GM18861 (cell line): ENCODE data around the gene SIPA1L3.

Source experiments
- ATAC-seq: cut with Tn5 transposase; IDR thresholded peaks from one replicate; pipeline ENCODE4 v1.9.1; 2021; ENCODE audit not compliant: unreplicated experiment

Gene SIPA1L3

DNA sequence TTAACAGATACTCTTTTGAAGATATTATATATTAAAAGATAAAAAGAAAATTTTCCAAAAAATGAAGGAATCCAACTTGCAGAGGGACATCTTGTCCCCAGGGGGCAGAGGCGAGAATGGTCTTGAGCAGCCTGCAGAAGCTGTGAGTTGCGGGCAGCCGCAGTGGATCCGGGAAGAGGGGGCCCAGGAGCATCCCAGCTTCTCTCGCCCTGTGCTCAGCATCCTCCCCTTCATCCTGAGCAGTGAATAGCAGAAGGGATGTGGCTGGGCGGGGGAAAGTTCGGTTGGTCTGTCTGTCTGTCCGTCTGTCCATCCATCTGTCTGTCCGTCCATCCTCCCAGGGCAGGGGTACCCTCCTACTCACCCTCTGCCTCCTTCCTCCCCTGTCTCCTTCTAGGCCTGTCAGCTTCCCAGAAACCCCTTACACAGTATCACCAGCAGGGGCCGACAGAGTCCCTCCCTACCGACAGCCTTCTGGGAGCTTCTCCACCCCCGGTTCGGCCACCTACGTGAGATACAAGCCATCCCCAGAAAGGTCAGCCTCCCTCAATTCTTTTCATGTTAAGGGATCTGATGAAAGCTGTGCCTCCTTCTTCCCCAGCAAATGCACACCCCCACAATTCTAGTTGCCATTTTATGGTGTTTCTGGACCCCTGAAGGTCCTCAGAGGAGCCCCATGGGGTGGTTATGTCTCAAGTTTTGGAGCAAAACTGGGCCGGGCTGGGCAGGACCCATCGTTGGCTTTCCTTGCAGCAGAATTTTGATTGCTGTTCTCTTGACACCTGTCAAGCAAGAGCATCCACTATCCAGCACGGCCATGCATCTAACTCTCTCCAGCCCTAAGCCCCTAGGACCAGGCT lies 235.4 kb downstream of the SIPA1L3 start:
- ATAC-seq = no peak

DNA sequence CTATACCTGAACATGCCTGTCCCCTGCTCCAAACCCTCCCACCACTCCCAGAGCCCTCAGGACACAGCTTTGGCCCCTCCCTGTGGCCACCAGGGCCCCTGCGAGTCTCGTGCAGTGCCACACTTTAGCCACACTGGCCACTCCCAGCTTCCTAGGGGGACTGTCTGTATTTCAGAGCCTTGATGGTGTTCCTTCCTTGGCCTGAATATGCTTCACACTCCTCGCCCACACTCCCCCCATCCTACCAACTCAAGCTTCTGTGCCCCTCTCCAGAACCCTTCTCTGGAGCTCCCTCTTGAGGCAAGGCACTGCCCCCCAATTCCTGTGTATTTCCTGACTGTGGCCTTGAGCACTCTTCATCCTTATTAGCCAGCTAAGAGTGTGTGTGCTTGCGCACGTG lies 236.8 kb downstream of the SIPA1L3 start:
- no peak for ATAC-seq

DNA sequence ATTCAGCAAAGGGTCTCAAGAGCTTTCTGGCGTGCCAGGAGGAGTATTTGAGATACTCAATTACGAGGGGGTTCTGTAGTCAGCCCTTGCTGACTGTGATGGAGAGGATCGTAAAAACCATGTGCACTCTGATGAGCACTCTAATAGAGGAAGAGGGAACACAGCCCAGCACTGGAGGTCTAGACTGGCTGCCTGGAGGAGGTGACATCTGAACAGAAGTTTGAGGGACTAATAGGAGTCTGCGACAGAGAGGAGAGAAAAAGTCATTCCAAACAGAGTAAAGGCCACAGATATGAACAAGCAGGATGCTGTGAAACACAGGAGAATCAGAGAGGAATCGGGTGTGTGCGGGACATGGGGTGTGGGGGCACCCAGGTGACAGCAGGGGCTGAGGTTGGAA lies 237.7 kb downstream of the SIPA1L3 start:
- ATAC-seq = no peak

DNA sequence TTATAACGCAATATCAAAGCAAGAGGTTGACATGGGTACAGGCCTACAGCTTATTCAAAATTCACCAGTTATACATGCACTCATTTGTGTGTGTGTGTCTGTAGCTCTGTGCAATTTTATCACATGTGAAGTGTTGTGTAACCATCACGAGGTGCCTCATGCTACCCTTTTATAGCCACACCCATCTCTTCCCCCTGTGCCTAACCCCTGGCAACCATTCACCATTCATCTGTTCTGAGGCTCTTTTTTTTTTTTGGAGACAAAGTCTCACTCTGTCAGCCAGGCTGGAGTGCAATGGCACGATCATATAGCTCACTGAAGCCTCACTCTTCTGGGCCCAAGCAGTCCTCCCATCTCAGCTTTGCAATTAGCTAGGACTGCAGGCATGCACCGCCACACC lies 238.6 kb downstream of the SIPA1L3 start:
- no peak for ATAC-seq

DNA sequence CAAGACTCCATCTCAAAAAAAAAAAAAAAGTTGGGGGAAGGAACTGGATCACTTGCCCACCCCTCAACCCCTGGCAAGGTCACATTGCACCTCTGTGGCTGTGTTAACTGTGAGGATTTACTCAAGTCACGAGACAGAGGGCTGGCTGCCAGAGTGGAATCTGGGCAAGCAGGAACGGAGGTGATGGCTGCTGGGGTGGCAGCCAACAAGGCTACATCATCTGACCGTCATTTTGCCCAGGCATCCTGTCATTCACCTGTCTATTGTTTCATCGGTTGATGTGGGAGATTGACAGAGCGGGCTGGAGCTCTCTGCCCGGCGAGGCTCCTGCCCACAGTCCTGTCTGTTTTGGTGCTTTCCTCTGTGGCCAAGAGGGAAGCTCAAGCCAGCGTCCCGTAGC lies 241.3 kb downstream of the SIPA1L3 start:
- ATAC-seq = no peak

DNA sequence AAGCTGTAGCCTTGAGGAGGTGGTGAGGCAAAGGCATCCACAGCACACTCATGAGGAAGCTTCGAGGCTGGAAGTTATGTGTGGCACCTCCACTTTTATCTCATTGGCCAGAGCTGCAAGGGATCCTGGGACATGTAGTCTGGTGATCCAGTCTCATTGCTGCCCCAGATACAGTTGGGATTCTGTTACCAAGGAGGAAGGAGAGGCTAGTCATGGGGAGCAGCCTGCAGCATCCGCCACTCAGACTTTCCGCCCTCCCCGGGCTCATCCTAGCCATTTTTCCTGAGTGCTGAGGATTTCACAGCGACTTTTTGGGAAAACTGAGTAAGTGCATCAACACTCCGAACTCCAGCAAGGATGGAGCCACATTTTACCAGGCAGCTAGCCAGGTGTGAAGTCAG lies 242.7 kb downstream of the SIPA1L3 start:
- ATAC-seq = no peak

DNA sequence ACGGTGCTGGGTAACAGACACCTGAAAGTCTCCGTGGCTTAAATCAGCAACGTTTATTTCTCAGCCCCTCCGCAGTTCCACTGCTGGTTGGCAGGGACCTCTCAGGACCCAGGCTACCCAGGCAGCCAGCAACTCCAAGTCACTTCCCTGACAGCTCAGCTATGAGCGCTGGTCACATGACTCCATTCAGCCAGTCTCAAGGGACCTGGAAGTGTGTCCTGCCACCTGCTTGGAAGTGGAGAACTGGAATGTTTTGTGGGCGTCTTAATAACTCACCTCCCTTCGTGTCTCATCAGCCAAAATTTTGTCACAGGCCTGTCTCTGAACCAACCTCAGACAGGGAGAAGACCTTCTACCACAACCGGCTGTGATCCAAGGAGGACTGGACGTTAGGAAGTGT lies 244.2 kb downstream of the SIPA1L3 start:
- no peak for ATAC-seq

DNA sequence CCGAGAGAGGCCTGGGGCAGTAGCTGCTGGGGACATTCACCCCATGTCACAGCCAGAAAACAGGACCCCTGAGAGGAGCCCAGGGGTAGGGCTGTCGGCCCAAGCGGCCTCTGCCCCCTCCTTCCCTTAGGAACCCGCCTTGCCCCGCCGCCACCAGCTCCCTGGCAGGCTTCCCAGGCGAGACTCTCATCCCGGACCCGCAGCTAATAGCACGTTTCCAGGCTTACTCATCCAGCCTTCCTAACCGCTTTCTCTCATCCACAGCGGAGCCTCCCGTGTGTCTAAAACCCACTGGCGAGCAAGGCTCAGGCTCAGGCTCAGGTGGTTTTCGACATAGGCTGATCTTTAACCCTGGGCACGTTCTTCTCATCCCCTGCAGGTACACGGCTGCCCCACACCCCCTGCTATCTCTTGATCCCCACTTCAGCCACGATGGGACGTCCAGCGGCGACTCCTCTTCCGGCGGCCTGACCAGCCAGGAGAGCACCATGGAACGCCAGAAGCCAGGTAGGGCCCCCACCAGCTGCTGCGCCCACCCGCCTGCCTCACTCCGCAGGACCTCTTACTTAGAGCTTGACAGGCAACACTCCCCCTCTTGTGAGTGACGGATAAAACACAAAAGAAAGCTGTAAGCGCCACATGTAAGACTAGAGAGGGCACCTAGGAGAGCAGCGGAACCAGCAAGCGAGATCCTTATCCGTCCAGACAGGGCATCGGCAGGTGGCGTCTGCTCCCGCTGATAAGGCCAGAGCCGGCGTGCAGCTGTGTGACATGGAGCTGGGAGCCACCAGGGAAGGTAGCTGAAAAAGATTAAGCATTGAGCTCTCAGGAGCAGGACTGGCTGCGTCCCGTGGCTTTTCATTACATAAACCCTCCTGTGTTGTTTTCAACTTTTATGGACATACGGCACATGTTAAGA lies 245.7 kb downstream of the SIPA1L3 start:
- no peak for ATAC-seq

DNA sequence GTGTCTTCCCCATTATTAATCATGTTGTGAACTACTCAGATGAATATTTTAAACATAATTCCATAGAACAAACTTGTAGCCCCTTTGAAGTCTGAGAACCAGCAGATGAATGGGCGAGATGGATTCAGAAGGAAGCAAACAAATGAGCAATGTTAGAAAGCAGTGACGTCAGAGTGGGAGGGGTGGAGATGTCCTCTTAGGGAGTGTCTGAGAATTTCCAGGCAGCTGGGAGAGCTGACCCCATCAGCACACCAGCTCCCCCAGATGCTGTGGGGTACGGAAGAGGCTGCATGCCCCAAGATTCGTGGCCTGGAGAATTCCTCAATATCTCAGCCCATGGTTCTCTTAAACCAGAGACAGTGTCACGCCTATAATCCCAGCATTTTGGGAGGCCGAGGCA lies 248.4 kb downstream of the SIPA1L3 start:
- ATAC-seq = no peak

DNA sequence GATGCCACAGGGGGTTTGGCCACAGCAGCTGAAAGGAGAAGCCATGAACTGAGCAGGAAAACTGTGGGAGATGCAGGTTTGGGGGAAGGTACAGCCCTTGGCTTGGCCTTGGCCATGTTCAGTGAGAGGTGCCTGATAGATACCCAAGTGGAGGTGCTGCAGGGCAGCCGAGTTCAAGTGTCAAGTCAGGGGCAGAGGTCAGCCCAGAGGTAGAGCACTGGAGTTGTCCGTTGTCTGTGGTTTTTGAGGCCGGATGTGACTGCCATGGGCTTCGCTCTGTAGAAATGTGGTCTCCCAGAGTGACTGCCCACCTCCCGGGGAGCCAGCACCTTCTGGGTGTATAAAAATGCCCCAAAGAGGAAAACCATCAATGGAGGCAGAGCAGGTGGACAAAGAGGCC lies 251.7 kb downstream of the SIPA1L3 start:
- no peak for ATAC-seq

DNA sequence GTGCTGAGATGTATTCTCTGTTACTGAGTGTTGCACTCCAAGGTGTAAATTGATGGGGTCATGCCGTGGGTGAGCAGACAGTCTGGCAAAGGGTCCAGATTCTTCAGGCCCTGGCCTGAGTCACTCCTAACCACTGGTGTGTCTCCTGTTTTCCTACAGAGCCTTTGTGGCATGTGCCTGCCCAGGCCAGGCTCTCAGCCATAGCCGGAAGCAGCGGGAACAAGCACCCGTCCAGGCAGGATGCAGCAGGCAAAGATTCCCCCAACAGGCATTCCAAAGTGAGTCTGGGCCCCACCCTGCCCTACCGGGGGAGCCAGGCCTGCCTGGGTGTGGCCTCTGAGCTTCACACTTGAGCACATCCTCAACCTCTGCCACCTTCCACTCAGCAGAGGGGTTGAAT lies 255.1 kb downstream of the SIPA1L3 start:
- no peak for ATAC-seq

DNA sequence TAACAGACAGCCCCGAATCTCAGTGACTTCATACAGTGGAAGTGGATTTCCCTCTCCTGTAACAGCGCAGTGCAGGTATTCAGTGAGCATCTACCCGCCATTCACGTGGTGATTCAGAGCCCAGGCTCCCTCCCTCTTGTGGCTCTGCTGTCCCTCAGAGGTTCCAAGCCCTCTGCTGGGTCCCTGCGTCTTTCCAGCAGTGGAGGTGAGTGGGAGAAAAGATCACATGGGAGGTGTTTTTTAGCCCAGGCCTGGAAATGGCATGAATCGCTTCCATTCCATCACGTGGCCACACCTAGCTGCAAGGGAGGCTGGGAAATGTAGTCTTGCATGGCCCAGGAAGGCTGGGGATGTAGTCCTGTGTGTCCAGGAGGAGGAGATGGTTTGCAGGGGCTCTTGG lies 255.6 kb downstream of the SIPA1L3 start:
- no peak for ATAC-seq

DNA sequence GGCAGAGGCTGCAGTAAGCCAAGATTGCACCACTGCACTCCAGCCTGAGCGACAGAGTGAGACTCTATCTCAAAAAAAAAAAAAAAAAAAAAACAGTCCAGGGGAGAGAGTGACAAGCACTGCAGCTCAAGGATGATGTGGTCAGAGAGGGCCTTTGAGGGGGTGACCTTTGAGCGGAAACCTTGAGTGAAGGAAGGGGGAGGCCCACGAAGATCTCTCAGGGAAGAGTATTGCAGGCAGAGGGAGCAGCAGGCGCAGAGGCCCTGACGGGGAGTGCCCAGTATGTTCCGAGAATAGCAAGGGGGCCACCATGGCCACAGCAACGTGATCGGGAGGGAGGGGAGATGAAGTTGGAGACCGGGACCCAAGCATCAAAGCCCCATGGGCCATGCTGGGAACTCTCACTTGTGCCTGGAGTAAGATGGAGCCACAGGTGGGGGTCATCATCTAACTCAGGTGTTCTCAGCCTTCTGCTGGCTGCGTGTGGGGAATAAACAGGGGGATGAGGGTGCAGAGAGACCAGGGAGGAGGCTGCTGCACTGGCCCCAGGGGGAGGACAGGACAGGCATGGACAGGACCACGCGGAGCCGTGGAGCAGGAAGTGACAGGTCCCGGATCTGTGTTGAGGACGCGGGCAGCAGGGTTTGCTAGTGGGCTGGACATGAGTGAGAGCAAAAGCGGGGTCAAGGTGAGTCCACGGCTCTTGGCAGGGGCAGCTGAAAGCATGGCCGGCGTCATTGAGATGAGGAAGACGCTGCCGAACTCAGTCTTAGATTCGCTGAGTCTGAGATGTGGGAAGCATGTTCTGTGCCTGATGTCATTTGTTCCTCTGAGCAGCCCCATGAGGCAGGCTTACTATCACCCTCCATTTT lies 256.6 kb downstream of the SIPA1L3 start:
- ATAC-seq = no peak

DNA sequence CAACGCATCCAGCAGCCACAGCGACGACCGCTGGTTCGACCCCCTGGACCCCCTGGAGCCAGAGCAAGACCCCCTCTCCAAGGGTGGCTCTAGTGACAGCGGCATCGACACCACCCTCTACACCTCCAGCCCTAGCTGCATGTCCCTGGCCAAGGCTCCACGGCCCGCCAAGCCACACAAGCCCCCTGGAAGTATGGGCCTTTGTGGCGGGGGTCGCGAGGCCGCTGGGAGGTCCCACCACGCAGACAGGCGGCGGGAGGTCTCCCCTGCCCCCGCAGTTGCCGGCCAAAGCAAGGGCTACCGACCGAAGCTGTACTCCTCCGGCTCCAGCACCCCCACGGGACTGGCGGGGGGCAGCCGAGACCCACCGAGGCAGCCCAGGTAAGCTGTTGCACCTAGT lies 257.5 kb downstream of the SIPA1L3 start:
- ATAC-seq = no peak

DNA sequence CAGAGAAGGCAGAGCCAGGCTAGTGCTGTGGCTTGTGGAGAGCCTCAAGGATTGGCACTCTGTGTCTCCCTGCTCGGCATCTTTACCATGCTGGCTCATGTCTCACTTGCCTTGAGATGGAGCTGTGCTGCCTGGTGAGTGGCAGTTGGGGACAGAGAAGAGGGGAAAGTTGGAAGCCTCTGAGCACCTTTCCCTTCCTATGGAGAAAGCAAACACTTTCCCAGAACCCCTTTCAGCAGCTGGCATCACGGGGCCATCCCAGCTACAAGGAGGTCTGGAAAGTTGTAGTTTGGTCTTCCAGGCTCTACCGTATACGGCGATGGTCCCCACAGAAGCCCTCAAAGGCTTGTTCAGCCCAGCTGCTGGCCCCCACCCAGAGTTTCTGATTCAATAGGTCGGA lies 258.3 kb downstream of the SIPA1L3 start:
- ATAC-seq = no peak

DNA sequence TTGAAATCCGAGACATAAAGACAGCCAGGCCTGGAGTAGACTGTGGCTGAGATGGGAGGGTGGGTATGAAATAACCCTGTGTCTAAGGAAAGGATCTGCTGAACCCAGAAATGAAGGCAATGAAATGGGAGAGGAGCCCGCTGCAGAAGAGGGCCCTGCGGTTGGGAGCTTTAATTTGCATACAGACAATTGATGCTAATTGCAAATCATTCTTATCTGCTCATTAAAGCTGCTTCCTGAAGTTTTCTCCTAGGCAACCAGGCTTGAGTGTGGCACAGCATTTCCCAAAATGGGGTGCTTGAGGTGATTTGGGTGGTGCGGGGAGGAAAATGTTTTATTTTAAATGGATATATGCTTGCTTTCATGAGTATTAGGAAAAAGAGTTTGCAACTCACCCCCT lies 261.6 kb downstream of the SIPA1L3 start:
- ATAC-seq = no peak

DNA sequence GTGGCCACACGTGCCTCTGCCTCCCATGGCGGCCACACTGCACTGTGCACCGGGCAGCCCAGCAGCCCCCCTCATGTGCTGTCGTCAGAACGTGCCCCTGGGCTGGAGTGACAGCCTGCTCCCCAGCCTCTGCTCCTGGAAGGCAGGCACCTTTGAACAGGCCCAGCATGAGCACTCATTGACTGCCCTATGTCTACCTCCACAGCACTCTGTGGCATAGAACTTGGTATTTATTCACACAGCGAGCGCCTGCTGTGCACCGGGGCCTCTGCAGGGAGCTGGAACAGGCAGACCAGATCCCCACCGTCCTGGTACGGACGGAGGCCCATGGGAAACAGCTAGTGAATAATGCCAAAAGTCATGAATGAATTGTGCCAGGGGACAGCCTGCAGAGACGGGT lies 263.3 kb downstream of the SIPA1L3 start:
- no peak for ATAC-seq

DNA sequence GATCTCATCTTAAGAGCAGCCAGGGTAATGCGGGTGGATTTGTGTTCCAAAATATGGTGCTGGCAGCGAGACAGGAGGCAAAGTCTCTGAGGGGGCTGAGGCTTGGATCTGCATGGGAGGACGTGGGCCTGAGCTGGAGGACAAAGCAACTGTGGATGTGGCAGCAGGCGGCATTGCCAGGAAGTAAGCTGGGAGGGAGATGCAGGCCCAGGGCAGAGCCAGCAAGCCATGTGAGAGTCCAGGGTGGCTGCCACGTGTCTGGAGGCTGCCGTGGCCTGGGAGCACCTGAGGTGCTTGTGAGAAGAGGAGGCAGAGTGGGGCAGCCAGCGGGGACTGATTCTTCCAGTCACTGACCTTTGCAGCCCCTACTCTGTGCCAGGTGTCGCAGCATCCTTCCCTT lies 265.0 kb downstream of the SIPA1L3 start:
- ATAC-seq = no peak

DNA sequence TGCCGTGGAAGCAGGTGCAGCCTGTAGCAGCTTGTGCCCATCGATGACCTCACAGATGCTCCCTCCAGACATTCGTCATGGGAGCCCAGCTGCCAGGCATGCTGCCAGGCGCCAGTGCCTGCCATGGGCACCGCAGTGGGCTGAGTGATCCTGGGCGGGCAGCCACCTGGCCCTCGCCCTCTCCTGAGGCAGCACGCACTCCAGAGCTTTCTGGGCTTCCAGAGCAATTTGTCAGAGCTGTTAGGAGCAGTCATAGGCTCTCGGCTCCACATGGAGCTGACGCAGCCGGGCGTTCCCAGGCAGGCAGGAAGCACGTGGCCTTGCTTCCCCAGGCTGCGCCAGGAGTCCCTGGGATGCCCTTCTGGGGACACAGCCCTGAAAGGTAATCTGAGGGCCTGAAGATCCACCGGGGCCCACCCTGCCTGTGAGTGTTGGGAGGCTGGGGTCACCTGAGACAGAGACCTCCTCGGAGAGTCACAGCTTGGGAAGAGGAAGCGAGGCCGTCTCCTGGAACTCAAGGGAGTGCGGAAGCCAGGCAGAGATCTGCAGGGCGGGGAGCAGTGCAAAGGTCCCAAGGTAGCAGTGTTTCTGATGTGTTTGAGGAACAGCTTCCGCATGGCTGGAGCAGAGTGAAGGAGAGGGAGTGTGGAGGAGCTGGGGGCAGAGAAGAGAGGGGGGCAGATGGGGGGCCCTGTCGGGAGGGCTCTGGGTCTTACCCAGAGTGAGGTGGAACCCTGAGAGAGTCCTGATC lies 266.5 kb downstream of the SIPA1L3 start:
- no peak for ATAC-seq

DNA sequence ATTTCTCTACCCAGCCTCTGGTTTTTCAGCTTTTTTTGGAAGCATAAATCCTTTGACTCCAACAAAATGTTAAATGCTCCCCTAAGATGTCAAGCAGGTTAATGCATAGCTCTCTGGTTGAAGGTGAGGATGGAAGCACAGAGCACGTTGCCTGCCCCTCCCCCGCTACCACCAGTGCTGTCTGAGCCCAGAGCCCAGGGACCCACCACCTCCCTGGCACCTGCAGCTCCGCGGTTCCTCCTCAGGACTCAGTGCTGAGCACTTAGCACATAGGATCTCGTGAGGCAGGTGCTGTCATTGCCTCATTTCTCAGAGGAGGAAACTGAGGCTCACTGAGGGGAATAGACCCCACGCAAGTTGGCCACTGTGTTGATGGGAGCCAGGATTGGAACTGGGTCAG lies 268.4 kb downstream of the SIPA1L3 start:
- ATAC-seq = no peak
